Measurements from ENCODE around the gene HS1BP3. TPM values are rescaled to one million over a fixed set of nuclear protein-coding genes. Genes with fewer than 3 reads are reported as not detected.

Gene HS1BP3
- total and polyA plus RNA-seq, 2 donors (not counting 3 experiments of a cell fraction or from before 2014, with no cell fraction given) = 27.4 to 33.1 TPM

DNA sequence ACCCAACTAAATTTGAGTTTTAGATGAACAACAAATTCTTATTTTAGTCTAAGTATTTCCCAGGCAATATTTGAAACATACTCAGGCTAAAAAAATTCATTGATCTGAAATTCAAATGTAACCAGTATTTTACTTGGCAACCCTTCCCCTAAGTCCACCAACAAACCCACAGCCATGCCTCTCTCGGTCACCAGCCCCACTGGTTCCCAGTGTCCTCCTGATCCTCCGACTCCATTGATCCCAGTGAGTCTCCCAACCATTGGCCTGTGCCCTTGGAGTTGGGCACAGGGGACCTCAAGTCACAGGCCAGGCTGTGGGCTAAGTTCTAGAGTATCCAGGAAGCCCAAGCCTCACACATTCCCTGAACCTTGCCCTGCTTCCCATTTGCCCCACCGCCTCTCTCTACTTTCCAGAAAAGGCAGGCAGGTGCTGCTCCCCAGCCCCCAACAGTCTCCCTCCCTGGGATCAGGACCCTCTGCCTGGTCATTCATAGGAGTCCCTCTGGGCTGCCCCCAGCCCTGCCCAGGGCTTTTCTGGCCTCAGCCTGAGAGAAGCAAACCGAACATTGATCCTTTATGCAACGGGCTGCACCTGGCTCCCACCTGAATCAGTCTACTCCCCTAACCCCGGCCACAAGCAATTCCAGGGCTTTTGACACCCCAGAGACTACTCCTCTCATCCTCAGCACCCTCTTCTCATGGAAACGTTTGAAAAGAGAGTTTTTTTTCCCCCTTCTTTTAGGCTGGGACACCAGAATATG, 81.3 kb downstream of the HS1BP3 start:
- dilution Hi-C loops (cut with MboI; ENCODE audit: extremely low pct_ligation_motif_present, low sequenced_read_pairs) = no loop called here
- no peaks in the 10 kb centered on the region for H3K9me1 ChIP-seq (replicated peaks; ENCODE audit: control insufficient read depth, extremely low read depth, insufficient read depth, low read length)
- POLR2A ChIA-PET = interaction anchor here (1.7 to 11.7 kb wide), 5 partner anchors 10 to 122 kb away, joined by 4 to 310 read pairs (median 30); partner anchors contain the start of gene RHOB
- H3K4me1 ChIP-seq (ENCODE audit: control insufficient read depth, extremely low read depth, insufficient read depth, low read length) = peaks cover 78% of the 10 kb centered on the region
- no peaks in the 10 kb centered on the region for H3K79me2 ChIP-seq (ENCODE audit: control insufficient read depth, insufficient read depth, low read length)
- H3K9me3 ChIP-seq (replicated peaks; ENCODE audit: control insufficient read depth, insufficient read depth, low read length) = no peaks in the 10 kb centered on the region
- CTCF ChIA-PET = interaction anchor here (1.1 to 10.5 kb wide), 4 partner anchors 48 to 119 kb away, joined by 3 to 78 read pairs (median 10); no protein-coding TSS in a partner anchor
- H3K9ac ChIP-seq (replicated peaks; ENCODE audit: extremely low read depth, insufficient read depth, low read length) = peak overlapping the region; percentile 95
- DNase-seq (ENCODE audit: low read depth, low spot score) (no peak), FAIRE-seq (no peak)
- H3K27me3 ChIP-seq (ENCODE audit: control insufficient read depth in 2 of 2, insufficient read depth in 2 of 2, low read length in 2 of 2) = no peaks in the 10 kb centered on the region
- H3K4me3 ChIP-seq (replicated peaks in 1 of 3; ENCODE audit: insufficient read depth in 1 of 3, low read depth in 1 of 3, low read length in 3 of 3) = no peak overlapping the region
- no peak overlapping the region for H2AFZ ChIP-seq (ENCODE audit: low read depth, low read length)
- BruUV-seq (replicated peaks) = TSS peak; percentile 57
- H3K36me3 ChIP-seq (ENCODE audit: control insufficient read depth in 2 of 2, extremely low read depth in 1 of 2, insufficient read depth in 2 of 2, low read length in 2 of 2) = no peaks in the 10 kb centered on the region
- peak overlapping the region; percentile 100 for H3K27ac ChIP-seq (ENCODE audit: insufficient read depth, low read depth, low read length)
- no peaks in the 10 kb centered on the region for H4K20me1 ChIP-seq (replicated peaks; ENCODE audit: control insufficient read depth, extremely low read depth, insufficient read depth, low read length)
- intact Hi-C loops (cut with micrococcal nuclease) = loop anchor here (1.0 kb wide), 6 partner anchors 10 to 119 kb away; no protein-coding TSS in a partner anchor
- TF ChIP-seq MYC (IDR thresholded peaks at IDR 0.05; ENCODE audit: low read depth, low read length) = no peak
- TF ChIP-seq JUN (IDR thresholded peaks at IDR 0.05; ENCODE audit: borderline replicate concordance, insufficient read depth, insufficient read length, low read depth) = no peak
- no peak for TF ChIP-seq FOS (IDR thresholded peaks at IDR 0.05; ENCODE audit: borderline replicate concordance, insufficient read depth, low read length)
- TF ChIP-seq, protein P1, sequence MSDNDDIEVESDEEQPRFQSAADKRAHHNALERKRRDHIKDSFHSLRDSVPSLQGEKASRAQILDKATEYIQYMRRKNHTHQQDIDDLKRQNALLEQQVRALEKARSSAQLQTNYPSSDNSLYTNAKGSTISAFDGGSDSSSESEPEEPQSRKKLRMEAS (IDR thresholded peaks at IDR 0.05; ENCODE audit: insufficient read depth, insufficient read length) = no peak
- TF ChIP-seq POLR2AphosphoS5 (IDR thresholded peaks at IDR 0.05; ENCODE audit: insufficient read depth, low read depth, low read length) = no peak
- no peak for TF ChIP-seq POLR2A (IDR thresholded peaks at IDR 0.05; ENCODE audit: low read depth, low read length)
- TF ChIP-seq, protein P2, sequence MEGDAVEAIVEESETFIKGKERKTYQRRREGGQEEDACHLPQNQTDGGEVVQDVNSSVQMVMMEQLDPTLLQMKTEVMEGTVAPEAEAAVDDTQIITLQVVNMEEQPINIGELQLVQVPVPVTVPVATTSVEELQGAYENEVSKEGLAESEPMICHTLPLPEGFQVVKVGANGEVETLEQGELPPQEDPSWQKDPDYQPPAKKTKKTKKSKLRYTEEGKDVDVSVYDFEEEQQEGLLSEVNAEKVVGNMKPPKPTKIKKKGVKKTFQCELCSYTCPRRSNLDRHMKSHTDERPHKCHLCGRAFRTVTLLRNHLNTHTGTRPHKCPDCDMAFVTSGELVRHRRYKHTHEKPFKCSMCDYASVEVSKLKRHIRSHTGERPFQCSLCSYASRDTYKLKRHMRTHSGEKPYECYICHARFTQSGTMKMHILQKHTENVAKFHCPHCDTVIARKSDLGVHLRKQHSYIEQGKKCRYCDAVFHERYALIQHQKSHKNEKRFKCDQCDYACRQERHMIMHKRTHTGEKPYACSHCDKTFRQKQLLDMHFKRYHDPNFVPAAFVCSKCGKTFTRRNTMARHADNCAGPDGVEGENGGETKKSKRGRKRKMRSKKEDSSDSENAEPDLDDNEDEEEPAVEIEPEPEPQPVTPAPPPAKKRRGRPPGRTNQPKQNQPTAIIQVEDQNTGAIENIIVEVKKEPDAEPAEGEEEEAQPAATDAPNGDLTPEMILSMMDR (IDR thresholded peaks at IDR 0.05; ENCODE audit: extremely low read depth in 1 of 2, insufficient read depth in 1 of 2, low read depth in 1 of 2, low read length in 2 of 2) = no peak
- TF ChIP-seq EZH2 (IDR thresholded peaks at IDR 0.05; ENCODE audit: borderline replicate concordance, low read depth, low read length, severe bottlenecking) = no peak
- H3K4me2 ChIP-seq (ENCODE audit: insufficient read depth, low read length) = no peak overlapping the region
